PC-3 (cell line): ENCODE data around the gene BCL11B. TPM values are rescaled to one million over a fixed set of nuclear protein-coding genes. Genes with fewer than 3 reads are reported as not detected.

ENCODE experiments used
- ATAC-seq: fragments of 200-7000 bp; cut with Tn5 transposase; 2 replicates; pipeline ENCODE4 v1.9.1; 2020; ENCODE audit warnings: mild to moderate bottlenecking, moderate library complexity
- BruUV-seq: library from RNA; stranded (reverse); fragments of 400-500 nt; replicated peaks from 2 replicates; lab custom pipeline; 2021; lab: Mats Ljungman, UMichigan
- CTCF ChIA-PET: fragments of 300-600 bp; sonication (Branson Sonifier 250); formaldehyde crosslinking; loops from one replicate; lab custom pipeline; 2022; ENCODE audit warnings: antibody characterized with exemption; lab: Charles Lee
- POLR2A ChIA-PET: fragments of 300-600 bp; sonication (Branson Sonifier 250); formaldehyde crosslinking; loops from one replicate; lab custom pipeline; 2022; ENCODE audit warnings: antibody characterized with exemption; ENCODE audit not compliant: unreplicated experiment; lab: Charles Lee
- DNase-seq: peaks from one replicate; pipeline ENCODE4 v3.0.0-alpha.2; 2015
- H2AFZ ChIP-seq: fragments of 300-600 bp; sonication (generic); 2 replicates; pipeline ENCODE4 v1.6.0; 2016; ENCODE audit warnings: antibody characterized with exemption, low read length
- H3F3A ChIP-seq: fragments of 300-600 bp; sonication (generic); one replicate; pipeline ENCODE4 v1.6.0; 2017; ENCODE audit warnings: antibody characterized with exemption, low read length, control low read depth, mild to moderate bottlenecking; ENCODE audit not compliant: unreplicated experiment
- H3K27ac ChIP-seq: fragments of 300-600 bp; sonication (generic); 2 replicates; pipeline ENCODE4 v1.5.1; 2016; ENCODE audit warnings: mild to moderate bottlenecking, low read length
- H3K27me3 ChIP-seq: fragments of 300-600 bp; sonication (generic); 2 replicates; pipeline ENCODE4 v1.6.1; 2016; ENCODE audit warnings: low read length, mixed read lengths
- H3K36me3 ChIP-seq: fragments of 300-600 bp; sonication (generic); 2 replicates; pipeline ENCODE4 v1.6.1; 2016; ENCODE audit warnings: low read depth, mixed run types, low read length, mixed read lengths
- H3K4me1 ChIP-seq: fragments of 300-600 bp; sonication (generic); 2 replicates; pipeline ENCODE4 v1.5.1; 2016; ENCODE audit warnings: low read length; ENCODE audit not compliant: insufficient read depth
- H3K4me2 ChIP-seq: fragments of 300-600 bp; sonication (generic); 2 replicates; pipeline ENCODE4 v1.6.0; 2016; ENCODE audit warnings: low read length
- H3K4me3 ChIP-seq: fragments of 300-600 bp; sonication (generic); 2 replicates; pipeline ENCODE4 v1.5.1; 2016; ENCODE audit warnings: mild to moderate bottlenecking, low read length, mixed read lengths
- H3K79me2 ChIP-seq: fragments of 300-600 bp; sonication (generic); 2 replicates; pipeline ENCODE4 v1.6.1; 2017; ENCODE audit warnings: low read length, mixed read lengths
- H3K9ac ChIP-seq: fragments of 300-600 bp; sonication (generic); 2 replicates; pipeline ENCODE4 v1.6.0; 2016; ENCODE audit warnings: mild to moderate bottlenecking, low read length
- H3K9me2 ChIP-seq: fragments of 300-600 bp; sonication (generic); replicated peaks from 2 replicates; pipeline ENCODE4 v1.6.1; 2016; ENCODE audit warnings: mixed run types, low read length, mixed read lengths
- H3K9me3 ChIP-seq: fragments of 300-600 bp; sonication (generic); 2 replicates; pipeline ENCODE4 v1.6.1; 2016; ENCODE audit warnings: low read length, mixed read lengths
- H4K20me1 ChIP-seq: fragments of 300-600 bp; sonication (generic); 2 replicates; pipeline ENCODE4 v1.6.1; 2016; ENCODE audit warnings: low read length, mixed read lengths
- EZH2 ChIP-seq: fragments of 300-600 bp; sonication (generic); IDR thresholded peaks from one replicate; pipeline ENCODE4 v1.6.1; 2017; ENCODE audit warnings: antibody characterized with exemption, mild to moderate bottlenecking, low read length; ENCODE audit not compliant: unreplicated experiment
- EZH2phosphoT487 ChIP-seq: fragments of 300-600 bp; sonication (generic); IDR thresholded peaks from 2 replicates; pipeline ENCODE4 v1.6.1; 2018; ENCODE audit warnings: mild to moderate bottlenecking, antibody characterized with exemption, low read length, borderline replicate concordance
- intact Hi-C: fragments of 100-400 bp; cut with micrococcal nuclease; formaldehyde crosslinking; loops from 2 replicates; pipeline ENCODE4 v1.9.0; 2023
- total RNA-seq: library from RNA; depleted of rRNA; stranded (reverse); fragments of >200 nt; gene quantifications from 2 replicates; pipeline ENCODE4 v1.2.3, GENCODE V29; 2014
- TF ChIP-seq, protein P1 (sequence below): fragments of 300-600 bp; sonication (generic); conservative IDR thresholded peaks from 2 replicates; pipeline ENCODE4 v1.5.1; 2017; ENCODE audit warnings: antibody characterized with exemption, low read depth, mild to moderate bottlenecking, low read length

BCL11B gene
- total RNA-seq, 1 experiment from 2014 or later, result 0.73 TPM

GRCh38 chr14:99252940-99253868, 18.8 kb downstream of the BCL11B start:
- ChIA-PET POLR2A (no interaction called here), CTCF (no interaction called here)
- no peak overlapping the region for H2AFZ ChIP-seq
- no peaks in the 10 kb centered on the region for H3K36me3 ChIP-seq
- DNase-seq (no peak), ATAC-seq (no peak)
- peaks cover 80% of the 10 kb centered on the region for H3K27me3 ChIP-seq
- no peaks in the 10 kb centered on the region for H3K79me2 ChIP-seq
- H3K4me3 ChIP-seq, result no peak overlapping the region
- TF ChIP-seq EZH2phosphoT487, result no peak
- H3K4me1 ChIP-seq, result no peaks in the 10 kb centered on the region
- no peak overlapping the region for H3K4me2 ChIP-seq
- no TSS peak for BruUV-seq
- H3K9ac ChIP-seq, result no peak overlapping the region
- no peaks in the 10 kb centered on the region for H3F3A ChIP-seq
- H4K20me1 ChIP-seq, result no peaks in the 10 kb centered on the region
- no peaks in the 10 kb centered on the region for H3K9me3 ChIP-seq
- H3K27ac ChIP-seq, result no peak overlapping the region
- H3K9me2 ChIP-seq, result no peaks in the 10 kb centered on the region
- intact Hi-C loops, result no loop called here

DNA sequence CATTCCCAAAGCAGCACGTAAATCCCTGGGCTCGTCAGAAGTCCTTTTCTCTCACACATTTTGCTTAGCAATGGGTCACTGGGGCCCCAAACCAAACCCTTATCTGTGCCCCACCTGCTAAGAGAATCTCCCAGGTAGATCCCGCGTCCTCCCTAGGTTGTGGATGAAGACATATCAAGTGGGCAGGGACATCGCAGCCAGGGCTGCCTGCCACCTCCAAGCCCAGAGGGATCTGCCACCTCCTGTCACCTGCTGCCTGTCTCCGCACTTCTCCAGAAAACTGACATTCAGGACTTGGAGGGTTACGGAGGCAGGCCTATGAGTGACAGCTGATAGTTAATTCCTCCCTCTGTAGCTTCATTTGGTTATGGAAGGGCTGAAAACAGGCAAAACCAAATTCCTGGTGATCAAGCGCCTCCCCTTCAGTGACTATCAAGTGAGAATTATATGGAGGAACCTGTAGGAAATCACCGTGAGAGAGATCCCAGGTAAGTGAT, 19.5 kb downstream of the BCL11B start:
- no peak overlapping the region for H2AFZ ChIP-seq
- no peak overlapping the region for H3K9ac ChIP-seq
- H3K4me2 ChIP-seq, result no peak overlapping the region
- no peaks in the 10 kb centered on the region for H3K4me1 ChIP-seq
- H3K4me3 ChIP-seq, result no peak overlapping the region
- H3K9me2 ChIP-seq, result no peaks in the 10 kb centered on the region
- BruUV-seq, result no TSS peak
- intact Hi-C loops, result no loop called here
- peaks cover 80% of the 10 kb centered on the region for H3K27me3 ChIP-seq
- no peaks in the 10 kb centered on the region for H3K9me3 ChIP-seq
- ChIA-PET POLR2A (no interaction called here), CTCF (no interaction called here)
- ATAC-seq, result no peak
- no peak overlapping the region for H3K27ac ChIP-seq
- H4K20me1 ChIP-seq, result no peaks in the 10 kb centered on the region
- H3K79me2 ChIP-seq, result no peaks in the 10 kb centered on the region
- DNase-seq, result no peak
- H3K36me3 ChIP-seq, result no peaks in the 10 kb centered on the region
- H3F3A ChIP-seq, result no peaks in the 10 kb centered on the region
- TF ChIP-seq, protein P1, sequence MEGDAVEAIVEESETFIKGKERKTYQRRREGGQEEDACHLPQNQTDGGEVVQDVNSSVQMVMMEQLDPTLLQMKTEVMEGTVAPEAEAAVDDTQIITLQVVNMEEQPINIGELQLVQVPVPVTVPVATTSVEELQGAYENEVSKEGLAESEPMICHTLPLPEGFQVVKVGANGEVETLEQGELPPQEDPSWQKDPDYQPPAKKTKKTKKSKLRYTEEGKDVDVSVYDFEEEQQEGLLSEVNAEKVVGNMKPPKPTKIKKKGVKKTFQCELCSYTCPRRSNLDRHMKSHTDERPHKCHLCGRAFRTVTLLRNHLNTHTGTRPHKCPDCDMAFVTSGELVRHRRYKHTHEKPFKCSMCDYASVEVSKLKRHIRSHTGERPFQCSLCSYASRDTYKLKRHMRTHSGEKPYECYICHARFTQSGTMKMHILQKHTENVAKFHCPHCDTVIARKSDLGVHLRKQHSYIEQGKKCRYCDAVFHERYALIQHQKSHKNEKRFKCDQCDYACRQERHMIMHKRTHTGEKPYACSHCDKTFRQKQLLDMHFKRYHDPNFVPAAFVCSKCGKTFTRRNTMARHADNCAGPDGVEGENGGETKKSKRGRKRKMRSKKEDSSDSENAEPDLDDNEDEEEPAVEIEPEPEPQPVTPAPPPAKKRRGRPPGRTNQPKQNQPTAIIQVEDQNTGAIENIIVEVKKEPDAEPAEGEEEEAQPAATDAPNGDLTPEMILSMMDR, result no peak
- no peak for TF ChIP-seq EZH2
- no peak for TF ChIP-seq EZH2phosphoT487

DNA sequence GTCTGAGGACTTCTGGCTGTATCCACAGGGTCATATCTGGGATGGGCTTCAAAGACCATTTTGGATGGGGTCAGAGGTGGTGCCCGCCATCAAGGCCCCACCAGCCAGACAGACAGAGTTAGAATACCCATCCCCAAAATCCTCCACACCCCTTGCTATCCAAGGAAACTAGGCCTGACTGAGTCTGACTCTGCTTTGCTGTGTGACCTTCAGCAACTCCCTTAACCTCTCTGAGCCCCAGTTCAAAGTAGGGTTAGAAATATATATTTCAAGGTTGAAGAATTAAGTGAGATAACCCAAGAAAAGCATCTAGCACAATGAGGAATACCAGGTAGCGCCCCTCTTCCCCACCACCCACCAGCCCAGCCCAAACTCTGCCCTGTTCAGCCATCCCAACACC, 20.3 kb downstream of the BCL11B start:
- H3K27ac ChIP-seq, result no peak overlapping the region
- DNase-seq, result no peak
- H3K4me3 ChIP-seq, result no peak overlapping the region
- ChIA-PET POLR2A (no interaction called here), CTCF (no interaction called here)
- BruUV-seq, result no TSS peak
- H3K27me3 ChIP-seq, result peaks cover 80% of the 10 kb centered on the region
- no peak overlapping the region for H3K9ac ChIP-seq
- intact Hi-C loops, result no loop called here
- no peaks in the 10 kb centered on the region for H3K79me2 ChIP-seq
- no peak for TF ChIP-seq EZH2phosphoT487
- TF ChIP-seq, protein P1, result no peak
- no peak for TF ChIP-seq EZH2
- no peak overlapping the region for H2AFZ ChIP-seq
- H3K4me1 ChIP-seq, result no peaks in the 10 kb centered on the region
- H3F3A ChIP-seq, result no peaks in the 10 kb centered on the region
- H3K4me2 ChIP-seq, result no peak overlapping the region
- no peaks in the 10 kb centered on the region for H3K9me2 ChIP-seq
- H3K9me3 ChIP-seq, result no peaks in the 10 kb centered on the region
- no peaks in the 10 kb centered on the region for H4K20me1 ChIP-seq
- no peak for ATAC-seq
- no peaks in the 10 kb centered on the region for H3K36me3 ChIP-seq
